ENCODE measurements around the gene RAB5B.

Gene RAB5B

GRCh38 chr12:55933169-55933798, 40.6 kb upstream of the RAB5B start:
- Histone ChIP-seq H3K4me3 (ENCODE audit: low read depth, low read length) (no peak overlapping the region), H3K27ac (no peak overlapping the region)

GRCh38 chr12:55933799-55934742, 39.8 kb upstream of the RAB5B start:
- Histone ChIP-seq H3K27me3 (ENCODE audit: insufficient read depth, low read depth, severe bottlenecking) (no peaks in the 10 kb centered on the region), H3K36me3 (no peaks in the 10 kb centered on the region), H3K4me3 (ENCODE audit: low read depth, low read length) (no peak overlapping the region), H3K9me3 (ENCODE audit: severe bottlenecking) (no peaks in the 10 kb centered on the region), H3K27ac (no peak overlapping the region)
- no peak for DNase-seq
- no peak for TF ChIP-seq CTCF (IDR thresholded peaks at IDR 0.05; ENCODE audit: low read depth, low read length)

More at GRCh38 chr12:55933169-55933798, 40.6 kb upstream of the RAB5B start:
- TF ChIP-seq CTCF (IDR thresholded peaks at IDR 0.05; ENCODE audit: low read depth, low read length), result no peak
- Histone ChIP-seq H3K27me3 (ENCODE audit: insufficient read depth, low read depth, severe bottlenecking) (no peaks in the 10 kb centered on the region), H3K36me3 (no peaks in the 10 kb centered on the region), H3K9me3 (ENCODE audit: severe bottlenecking) (no peaks in the 10 kb centered on the region)
- DNase-seq, result no peak

GRCh38 chr12:55934773-55935172, 39.1 kb upstream of the RAB5B start:
- H3K36me3 ChIP-seq, result no peaks in the 10 kb centered on the region
- no peak overlapping the region for H3K4me3 ChIP-seq (ENCODE audit: low read depth, low read length)
- DNase-seq, result no peak
- TF ChIP-seq CTCF (IDR thresholded peaks at IDR 0.05; ENCODE audit: low read depth, low read length), result no peak
- H3K27me3 ChIP-seq (ENCODE audit: insufficient read depth, low read depth, severe bottlenecking), result no peaks in the 10 kb centered on the region
- no peak overlapping the region for H3K27ac ChIP-seq
- no peaks in the 10 kb centered on the region for H3K9me3 ChIP-seq (ENCODE audit: severe bottlenecking)

- no peak overlapping the region for H3K4me3 ChIP-seq (ENCODE audit: low read depth, low read length)
- no peaks in the 10 kb centered on the region for H3K9me3 ChIP-seq (ENCODE audit: severe bottlenecking)
- no peak for DNase-seq
- no peak for TF ChIP-seq CTCF (IDR thresholded peaks at IDR 0.05; ENCODE audit: low read depth, low read length)
- H3K27ac ChIP-seq, result no peak overlapping the region
- H3K36me3 ChIP-seq, result no peaks in the 10 kb centered on the region
- H3K27me3 ChIP-seq (ENCODE audit: insufficient read depth, low read depth, severe bottlenecking), result no peaks in the 10 kb centered on the region
Observed at GRCh38 chr12:55935738-55936151, 38.1 kb upstream of the RAB5B start.

GRCh38 chr12:55937981-55938380, 35.9 kb upstream of the RAB5B start:
- no peak for TF ChIP-seq CTCF (IDR thresholded peaks at IDR 0.05; ENCODE audit: low read depth, low read length)
- Histone ChIP-seq H3K4me3 (ENCODE audit: low read depth, low read length) (no peak overlapping the region), H3K9me3 (ENCODE audit: severe bottlenecking) (no peaks in the 10 kb centered on the region), H3K27me3 (ENCODE audit: insufficient read depth, low read depth, severe bottlenecking) (no peaks in the 10 kb centered on the region), H3K36me3 (no peaks in the 10 kb centered on the region), H3K27ac (no peak overlapping the region)
- DNase-seq, result no peak
